Activated CD8-positive, alpha-beta memory T cell treated with anti-CD3 and anti-CD28 coated beads for 36 hours (primary cell): ENCODE measurements around the gene DOC2A. TPM values are rescaled to one million over a fixed set of nuclear protein-coding genes. Genes with fewer than 3 reads are reported as not detected.

Experiments
- CTCF ChIA-PET: fragments of 350-600 bp; sonication (Branson Sonifier 250); formaldehyde crosslinking; loops from one replicate; lab custom pipeline; 2021; ENCODE audit warnings: antibody characterized with exemption; lab: Charles Lee
- POLR2A ChIA-PET: fragments of 350-600 bp; sonication (Branson Sonifier 250); formaldehyde crosslinking; loops from one replicate; lab custom pipeline; 2021; ENCODE audit warnings: antibody characterized with exemption; lab: Charles Lee
- total RNA-seq, 2 experiments: library from RNA; stranded (reverse); gene quantifications; one replicate each; pipeline ENCODE4 v1.2.3, GENCODE V29; 2021

DOC2A gene
- total RNA-seq, 2 experiments from 2014 or later: 0.70 to 0.84 TPM

DNA sequence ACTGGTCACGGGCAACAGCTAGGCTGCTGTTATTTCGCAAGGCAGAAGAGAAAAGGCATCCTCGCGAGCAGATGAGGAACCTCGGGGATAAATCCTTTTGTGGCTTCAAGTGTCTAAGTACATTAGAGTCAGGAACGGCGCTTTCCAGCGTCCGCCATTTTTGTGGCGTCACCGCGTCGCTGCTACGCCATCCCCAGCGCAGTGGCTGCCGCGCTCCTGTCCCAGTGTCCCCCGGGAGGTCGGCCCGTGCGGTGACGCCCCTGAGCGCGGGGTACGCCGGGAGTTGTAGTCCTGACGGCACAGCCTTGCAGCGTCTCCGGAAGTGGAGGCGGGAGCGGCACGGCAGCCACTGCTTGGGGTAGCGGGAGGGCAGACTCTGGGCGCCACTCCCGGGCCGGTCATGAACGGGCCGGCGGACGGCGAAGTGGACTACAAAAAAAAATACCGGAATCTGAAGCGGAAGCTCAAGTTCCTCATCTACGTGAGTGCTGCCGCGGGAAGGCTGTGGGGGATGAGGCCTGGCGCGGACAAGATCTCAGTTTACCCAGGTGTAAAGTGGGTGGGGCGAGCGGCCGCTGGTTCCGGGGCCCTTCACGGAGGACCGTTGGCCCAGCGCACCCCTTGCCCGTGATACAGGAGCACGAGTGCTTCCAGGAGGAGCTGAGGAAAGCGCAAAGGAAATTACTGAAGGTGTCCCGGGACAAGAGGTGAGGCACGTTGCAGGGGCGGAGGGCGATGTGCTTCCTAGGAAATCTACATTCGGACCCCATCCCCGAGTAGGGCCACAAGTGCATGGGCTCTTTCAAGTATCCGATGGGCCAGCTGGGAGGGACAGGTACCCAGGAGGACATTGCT lies 14.7 kb downstream of the DOC2A start, which contains the start of gene INO80E:
INO80E (plus strand) TSS at position 331 of the 855 bp plus-strand sequence; CDS start at position 401, 70 bp downstream.
- ChIA-PET POLR2A (interaction anchor here (1.1 to 2.1 kb wide), 3 partner anchors 23 to 188 kb away, joined by 4 to 10 read pairs (median 8); partner anchors contain the start of genes KCTD13 and TAOK2), CTCF (interaction anchor here (0.7 to 2.9 kb wide), 8 partner anchors 10 to 294 kb away, joined by 3 to 10 read pairs (median 4); no protein-coding TSS in a partner anchor)

DNA sequence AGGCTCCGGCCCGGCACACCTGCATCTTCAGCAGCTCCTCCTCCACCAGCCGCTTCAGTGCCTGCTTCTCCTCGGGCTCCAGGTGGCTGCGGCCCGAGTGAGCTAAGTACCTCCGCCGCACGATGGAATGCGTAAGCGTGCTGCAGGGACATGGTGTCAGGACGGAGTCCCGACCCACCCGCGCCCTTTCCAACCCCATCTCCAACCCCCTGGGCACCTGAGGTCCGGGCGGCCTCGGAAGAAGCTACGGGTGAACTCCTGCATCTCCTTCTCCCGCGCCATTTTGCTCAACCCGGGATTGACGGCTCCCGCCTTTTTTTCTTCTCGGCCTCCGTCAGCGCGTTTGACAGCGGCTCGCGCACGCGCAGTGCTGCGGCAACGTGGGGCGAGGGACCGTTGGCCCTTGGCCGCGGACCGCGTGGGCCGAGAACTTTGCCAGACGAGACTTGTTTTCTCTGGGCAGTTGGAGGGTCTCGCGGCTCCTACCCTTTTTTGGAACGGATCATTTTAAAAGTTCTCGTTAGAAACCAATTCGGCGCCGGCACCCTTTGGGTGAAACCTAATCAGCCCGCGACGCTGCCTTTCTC lies 15.4 kb downstream of the DOC2A start, which contains the start of gene HIRIP3:
HIRIP3 (minus strand) TSS at position 294 of the 587 bp plus-strand sequence; CDS start at position 282, 12 bp downstream.
- POLR2A ChIA-PET: interaction anchor here (1.1 to 2.1 kb wide), 3 partner anchors 22 to 187 kb away, joined by 4 to 10 read pairs (median 8); partner anchors contain the start of genes KCTD13 and TAOK2
- CTCF ChIA-PET: interaction anchor here (1.0 to 2.9 kb wide), 4 partner anchors 11 to 293 kb away, joined by 4 to 10 read pairs (median 6); no protein-coding TSS in a partner anchor

DNA sequence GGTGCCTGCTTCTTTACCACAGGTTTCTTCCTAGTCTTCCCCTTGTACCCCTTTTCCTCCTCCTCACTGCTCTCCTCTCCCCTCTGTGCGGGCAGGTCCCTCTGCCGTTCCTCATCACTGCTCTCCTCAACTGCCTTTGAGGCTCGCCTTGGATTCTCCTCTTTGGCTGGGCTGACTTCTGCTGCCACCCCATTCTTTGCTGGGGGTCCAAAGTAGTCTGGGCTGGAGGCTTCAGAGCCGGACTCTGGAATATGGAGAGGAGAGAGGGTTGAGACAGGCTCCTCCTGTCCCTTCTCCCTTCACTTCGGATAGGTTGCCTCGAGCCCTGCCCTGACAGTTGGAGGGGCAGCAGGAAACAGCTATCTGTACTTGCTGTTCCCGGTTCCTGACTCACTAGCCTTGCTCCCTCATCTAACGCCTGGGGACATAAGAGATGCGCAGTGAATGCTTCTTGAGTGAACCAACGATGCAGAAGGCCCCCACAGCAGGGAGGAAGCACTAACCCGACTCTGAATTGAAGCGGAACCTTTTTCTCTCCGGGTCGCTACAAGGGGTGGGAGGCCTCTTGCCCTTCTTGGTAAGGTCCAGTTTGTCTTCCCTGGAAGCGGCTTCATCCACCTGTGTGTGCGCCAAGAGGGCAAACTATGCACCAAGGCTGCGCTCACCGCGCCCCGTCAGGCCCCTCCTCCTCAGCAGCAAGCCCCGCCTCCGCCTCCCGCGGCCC lies 16.1 kb downstream of the DOC2A start:
- ChIA-PET CTCF (interaction anchor here (1.1 to 1.7 kb wide), 2 partner anchors 69 to 205 kb away, joined by 3 to 5 read pairs; partner anchors contain the start of gene KCTD13), POLR2A (interaction anchor here (1.2 to 2.1 kb wide), 3 partner anchors 19 to 68 kb away, joined by 3 to 10 read pairs (median 8); partner anchors contain the start of genes KCTD13 and TAOK2)

DNA sequence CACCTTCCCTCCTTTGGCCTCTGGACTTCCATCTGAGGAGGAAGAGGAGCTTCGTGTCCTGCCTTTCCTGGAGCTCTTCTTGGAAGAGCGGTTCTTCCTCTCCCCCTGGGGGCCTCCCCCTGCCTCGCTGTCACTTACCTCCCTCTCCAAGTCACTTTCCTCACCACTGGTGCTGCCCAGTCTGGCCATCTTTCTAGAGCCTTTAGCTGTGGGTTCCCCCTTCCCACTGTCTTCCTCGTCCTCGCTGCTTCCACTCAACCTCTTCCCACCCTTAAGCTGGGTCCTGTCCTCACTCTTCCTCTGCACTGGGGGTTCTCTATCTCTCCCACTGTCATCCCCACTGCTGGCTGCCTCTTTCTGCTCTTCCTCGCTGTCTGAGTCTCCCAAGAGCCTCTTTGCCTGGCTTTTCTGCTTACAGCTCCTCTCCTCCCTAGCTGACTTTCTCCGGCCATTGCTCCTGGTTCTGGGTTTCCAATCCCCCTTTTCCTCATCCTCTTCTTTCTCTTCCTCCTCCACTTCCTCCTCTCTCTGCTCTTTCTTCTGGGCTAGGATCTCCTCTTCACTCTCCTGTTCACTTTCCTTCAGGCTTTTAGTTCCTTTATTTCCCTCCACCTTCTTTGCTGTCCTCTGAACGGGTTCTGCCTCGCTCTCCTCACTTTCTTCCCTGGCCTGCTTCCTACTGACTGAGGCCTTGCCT lies 16.8 kb downstream of the DOC2A start:
- ChIA-PET POLR2A (interaction anchor here (1.2 to 2.1 kb wide), 4 partner anchors 18 to 68 kb away, joined by 3 to 10 read pairs (median 6); partner anchors contain the start of genes KCTD13 and TAOK2), CTCF (interaction anchor here (0.7 to 1.8 kb wide), 4 partner anchors 12 to 100 kb away, joined by 3 to 5 read pairs (median 3); partner anchors contain the start of genes KCTD13 and TLCD3B)

DNA sequence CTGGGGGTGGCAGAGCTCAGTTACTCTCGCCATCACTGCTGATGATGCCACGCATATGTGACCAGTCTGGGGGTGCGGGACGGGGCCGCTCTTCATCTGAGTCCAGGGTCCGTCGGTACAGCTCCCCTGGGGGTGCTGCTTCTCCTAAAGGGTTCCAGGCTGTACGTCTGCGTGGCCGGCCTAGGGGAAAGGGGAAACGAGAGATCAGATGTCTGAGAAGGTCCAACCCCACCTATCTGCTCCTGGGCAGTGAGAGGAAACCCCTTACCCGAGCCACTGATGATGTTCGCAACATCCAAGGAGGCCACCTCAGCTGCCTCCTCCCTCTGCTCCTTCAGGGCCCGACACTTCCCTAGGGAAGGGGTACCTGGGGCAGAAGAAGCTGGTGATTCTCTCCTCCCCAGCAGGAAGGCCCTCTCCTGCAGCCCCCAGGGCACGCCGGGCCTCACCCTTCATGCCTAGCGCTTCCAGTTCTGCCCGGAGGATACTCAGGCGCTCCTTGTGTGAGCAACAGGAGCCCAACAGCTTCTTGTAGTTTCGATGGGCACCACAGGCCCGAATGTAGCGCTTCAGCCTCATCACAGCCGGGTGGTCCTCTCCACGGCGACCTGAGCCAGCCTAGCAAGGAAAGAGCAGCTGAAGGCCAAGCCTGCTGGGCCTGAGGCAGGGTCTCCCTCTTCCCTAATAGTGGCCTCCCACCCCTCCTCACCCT lies 17.5 kb downstream of the DOC2A start:
- CTCF ChIA-PET: interaction anchor here (0.7 to 1.8 kb wide), 4 partner anchors 11 to 101 kb away, joined by 3 to 5 read pairs (median 3); partner anchors contain the start of genes KCTD13 and TLCD3B
- POLR2A ChIA-PET: interaction anchor here (1.2 to 1.4 kb wide), 2 partner anchors 18 to 67 kb away, joined by 3 to 4 read pairs; partner anchors contain the start of gene KCTD13

DNA sequence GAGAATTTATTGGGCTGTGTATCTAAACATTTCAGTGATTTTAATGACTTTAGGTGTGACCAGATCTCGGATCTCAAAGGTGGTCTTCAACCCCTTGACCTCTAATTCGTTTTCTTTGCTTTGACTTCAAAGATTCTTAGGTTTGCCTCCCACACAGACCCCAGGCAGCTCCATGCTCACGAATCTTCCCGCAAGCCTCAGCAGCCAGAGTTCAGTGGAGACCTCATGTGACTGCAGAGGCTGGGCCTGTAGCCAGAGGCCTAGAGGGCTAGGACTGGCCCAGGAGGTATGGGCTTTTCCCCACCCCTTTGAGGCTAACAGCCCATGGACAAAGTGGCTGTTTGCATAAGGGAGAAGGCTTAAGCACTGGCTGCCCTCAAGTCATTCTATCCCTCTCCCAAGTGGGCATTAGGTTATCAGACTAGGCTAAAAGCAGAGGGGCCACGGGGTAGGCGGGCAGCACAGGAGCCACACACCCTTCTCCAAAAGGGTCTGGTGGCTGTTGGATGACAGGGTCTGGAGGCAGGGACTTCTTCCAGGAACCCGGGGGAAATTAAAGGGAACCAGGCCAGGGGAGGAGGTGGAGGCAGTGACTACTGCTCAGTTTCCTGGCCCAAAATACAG lies 18.4 kb downstream of the DOC2A start:
- ChIA-PET POLR2A (interaction anchor here (0.6 to 1.4 kb wide), 2 partner anchors 66 to 165 kb away, joined by 4 read pairs; partner anchors contain the start of gene KCTD13), CTCF (interaction anchor here (1.8 kb wide), 1 partner anchor 39 kb away, joined by 5 read pairs; the partner anchor contains the start of gene TLCD3B)

DNA sequence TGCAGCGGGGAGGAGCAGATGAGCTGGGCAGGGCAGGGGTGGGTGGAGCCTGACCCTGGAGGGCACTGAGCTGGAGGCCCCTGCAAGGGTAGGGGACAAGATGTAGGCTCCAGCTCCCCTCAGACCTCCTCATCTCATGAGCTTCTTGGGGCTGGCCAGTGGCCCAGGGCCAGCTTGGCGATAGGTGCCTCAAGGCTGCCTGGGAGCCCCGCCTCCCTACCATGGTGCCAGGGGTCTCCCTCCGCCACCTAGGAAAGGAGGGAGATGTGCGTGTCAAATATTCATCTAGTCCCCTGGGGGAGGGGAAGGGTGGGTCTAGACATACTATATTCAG lies 19.3 kb downstream of the DOC2A start:
- CTCF ChIA-PET: no interaction called here
- POLR2A ChIA-PET: no interaction called here

DNA sequence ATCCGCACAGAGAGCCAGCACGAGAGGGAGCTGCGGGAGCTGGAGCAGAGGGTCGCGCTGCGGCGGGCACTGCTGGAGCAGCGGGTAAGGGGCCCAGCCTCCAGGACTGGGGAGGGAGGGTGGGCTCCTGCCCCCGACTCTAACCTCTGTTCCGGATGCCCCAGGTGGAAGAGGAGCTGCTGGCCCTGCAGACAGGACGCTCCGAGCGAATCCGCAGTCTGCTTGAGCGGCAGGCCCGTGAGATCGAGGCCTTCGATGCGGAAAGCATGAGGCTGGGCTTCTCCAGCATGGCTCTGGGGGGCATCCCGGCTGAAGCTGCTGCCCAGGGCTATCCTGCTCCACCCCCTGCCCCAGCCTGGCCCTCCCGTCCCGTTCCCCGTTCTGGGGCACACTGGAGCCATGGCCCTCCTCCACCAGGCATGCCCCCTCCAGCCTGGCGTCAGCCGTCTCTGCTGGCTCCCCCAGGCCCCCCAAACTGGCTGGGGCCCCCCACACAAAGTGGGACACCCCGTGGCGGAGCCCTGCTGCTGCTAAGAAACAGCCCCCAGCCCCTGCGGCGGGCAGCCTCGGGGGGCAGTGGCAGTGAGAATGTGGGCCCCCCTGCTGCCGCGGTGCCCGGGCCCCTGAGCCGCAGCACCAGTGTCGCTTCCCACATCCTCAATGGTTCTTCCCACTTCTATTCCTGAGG lies 19.8 kb downstream of the DOC2A start:
- ChIA-PET CTCF (no interaction called here), POLR2A (no interaction called here)

DNA sequence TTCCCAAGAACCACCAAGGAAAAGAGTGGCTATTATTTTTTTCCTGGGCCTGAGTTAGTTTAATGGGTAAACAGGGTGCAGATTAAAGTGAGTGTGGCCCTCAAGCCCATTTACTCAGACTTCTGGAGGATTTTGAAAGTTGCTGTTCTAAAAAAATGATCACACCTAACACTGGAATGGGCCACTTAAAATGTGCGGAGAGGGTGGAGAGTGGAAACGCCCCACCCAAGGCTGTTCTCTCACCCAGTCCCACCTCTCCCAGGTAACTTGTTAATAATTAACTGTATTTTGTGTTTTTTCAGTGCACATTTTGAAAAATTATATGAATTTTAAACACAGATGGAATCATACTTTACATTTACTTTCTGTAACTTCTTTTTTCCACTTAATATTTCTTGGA lies 20.8 kb downstream of the DOC2A start:
- POLR2A ChIA-PET: no interaction called here
- CTCF ChIA-PET: interaction anchor here (1.0 kb wide), 1 partner anchor 144 kb away, joined by 3 read pairs; no protein-coding TSS in a partner anchor

DNA sequence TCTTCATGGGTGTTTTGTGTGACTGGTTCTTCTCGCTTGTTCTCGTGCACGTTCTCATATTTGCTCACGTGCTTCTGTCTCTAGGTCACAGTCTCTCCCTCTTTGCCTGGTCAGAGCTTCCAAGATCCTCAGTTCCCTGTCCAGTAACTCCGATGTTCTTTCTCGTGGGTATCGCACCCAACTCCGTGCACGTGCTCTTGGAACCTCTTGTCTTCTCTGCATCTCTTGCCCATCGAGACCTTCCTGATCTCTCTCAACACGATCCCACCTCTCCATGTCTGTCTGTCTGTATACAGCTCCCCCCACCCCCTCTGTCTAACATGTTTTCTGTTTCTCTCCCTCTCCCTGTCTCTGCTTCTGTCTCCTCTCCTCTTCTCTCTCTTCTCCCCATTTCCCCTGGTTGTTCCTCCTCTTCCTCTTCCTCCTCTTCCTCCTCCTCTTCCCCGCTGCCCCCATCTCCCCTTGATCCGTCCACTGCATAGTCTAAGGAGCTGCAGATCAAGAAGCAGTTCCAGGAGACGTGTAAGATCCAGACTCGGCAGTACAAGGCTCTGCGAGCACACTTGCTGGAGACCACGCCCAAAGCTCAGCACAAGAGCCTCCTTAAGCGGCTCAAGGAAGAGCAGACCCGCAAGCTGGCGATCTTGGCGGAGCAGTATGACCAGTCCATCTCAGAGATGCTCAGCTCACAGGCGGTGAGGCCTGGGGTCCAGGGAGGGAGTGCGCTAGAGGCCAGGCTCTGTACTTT lies 21.5 kb downstream of the DOC2A start:
- POLR2A ChIA-PET: no interaction called here
- CTCF ChIA-PET: interaction anchor here (1.0 kb wide), 1 partner anchor 143 kb away, joined by 3 read pairs; no protein-coding TSS in a partner anchor

DNA sequence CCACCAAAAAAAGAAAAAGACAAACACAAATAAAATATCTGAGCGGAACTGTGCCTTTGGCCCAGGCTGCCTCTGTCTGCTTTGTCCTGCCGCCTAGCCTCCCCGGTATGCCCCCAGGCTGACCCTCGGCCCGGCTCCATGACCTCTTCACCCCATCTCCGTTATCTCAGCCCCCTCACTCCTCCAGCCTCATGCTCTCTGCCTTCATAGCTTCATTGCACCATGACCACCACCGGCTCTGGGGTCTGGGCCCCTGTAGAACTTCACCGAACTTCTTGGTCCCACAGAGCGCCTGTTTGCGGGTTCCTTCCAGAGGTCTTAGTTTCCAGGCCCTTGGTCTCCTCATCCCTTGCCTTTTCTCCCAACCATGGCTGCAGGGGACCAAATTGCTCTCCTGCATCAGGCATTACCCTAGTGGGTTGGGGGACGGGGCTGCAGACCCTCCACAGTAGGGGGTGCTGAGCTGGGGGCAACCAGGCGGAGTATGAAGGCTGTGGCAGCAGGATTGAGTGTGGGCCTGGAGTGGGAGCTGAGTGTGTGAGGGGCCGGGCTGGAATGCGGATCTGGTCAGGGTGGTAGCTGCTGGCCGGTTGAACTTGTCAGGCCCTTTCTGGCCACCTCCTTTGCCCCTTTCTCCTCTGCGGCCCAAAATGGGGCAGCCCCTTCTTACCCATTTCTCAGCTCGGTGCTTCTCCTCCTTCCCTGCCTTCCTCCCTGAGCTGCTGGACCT lies 22.3 kb downstream of the DOC2A start:
- ChIA-PET CTCF (no interaction called here), POLR2A (no interaction called here)

DNA sequence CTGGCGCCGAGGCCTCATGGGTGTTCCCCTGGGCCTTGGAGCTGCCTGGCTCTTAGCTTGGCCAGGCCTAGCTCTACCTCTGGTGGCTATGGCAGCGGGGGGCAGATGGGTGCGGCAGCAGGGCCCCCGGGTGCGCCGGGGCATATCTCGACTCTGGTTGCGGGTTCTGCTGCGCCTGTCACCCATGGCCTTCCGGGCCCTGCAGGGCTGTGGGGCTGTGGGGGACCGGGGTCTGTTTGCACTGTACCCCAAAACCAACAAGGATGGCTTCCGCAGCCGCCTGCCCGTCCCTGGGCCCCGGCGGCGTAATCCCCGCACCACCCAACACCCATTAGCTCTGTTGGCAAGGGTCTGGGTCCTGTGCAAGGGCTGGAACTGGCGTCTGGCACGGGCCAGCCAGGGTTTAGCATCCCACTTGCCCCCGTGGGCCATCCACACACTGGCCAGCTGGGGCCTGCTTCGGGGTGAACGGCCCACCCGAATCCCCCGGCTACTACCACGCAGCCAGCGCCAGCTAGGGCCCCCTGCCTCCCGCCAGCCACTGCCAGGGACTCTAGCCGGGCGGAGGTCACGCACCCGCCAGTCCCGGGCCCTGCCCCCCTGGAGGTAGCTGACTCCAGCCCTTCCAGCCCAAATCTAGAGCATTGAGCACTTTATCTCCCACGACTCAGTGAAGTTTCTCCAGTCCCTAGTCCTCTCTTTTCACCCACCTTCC lies 23.3 kb downstream of the DOC2A start:
- ChIA-PET CTCF (interaction anchor here (0.6 kb wide), 1 partner anchor 43 kb away, joined by 5 read pairs; the partner anchor contains the start of gene TLCD3B), POLR2A (no interaction called here)

DNA sequence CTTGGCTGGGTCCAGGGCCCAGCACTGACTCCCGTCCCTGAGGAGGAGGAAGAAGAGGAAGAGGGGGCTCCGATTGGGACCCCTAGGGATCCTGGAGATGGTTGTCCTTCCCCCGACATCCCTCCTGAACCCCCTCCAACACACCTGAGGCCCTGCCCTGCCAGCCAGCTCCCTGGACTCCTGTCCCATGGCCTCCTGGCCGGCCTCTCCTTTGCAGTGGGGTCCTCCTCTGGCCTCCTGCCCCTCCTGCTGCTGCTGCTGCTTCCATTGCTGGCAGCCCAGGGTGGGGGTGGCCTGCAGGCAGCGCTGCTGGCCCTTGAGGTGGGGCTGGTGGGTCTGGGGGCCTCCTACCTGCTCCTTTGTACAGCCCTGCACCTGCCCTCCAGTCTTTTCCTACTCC lies 23.9 kb downstream of the DOC2A start:
- CTCF ChIA-PET: no interaction called here
- POLR2A ChIA-PET: no interaction called here

DNA sequence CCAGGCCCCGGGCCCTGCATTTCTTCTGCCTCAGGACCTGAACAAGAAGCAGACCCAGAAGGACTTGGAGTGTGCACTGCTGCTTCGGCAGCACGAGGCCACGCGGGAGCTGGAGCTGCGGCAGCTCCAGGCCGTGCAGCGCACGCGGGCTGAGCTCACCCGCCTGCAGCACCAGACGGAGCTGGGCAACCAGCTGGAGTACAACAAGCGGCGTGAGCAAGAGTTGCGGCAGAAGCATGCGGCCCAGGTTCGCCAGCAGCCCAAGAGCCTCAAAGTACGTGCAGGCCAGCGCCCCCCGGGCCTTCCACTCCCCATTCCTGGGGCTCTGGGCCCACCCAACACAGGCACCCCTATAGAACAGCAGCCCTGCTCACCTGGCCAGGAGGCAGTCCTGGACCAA lies 24.6 kb downstream of the DOC2A start:
- CTCF ChIA-PET: no interaction called here
- POLR2A ChIA-PET: interaction anchor here (1.0 kb wide), 1 partner anchor 9 kb away, joined by 3 read pairs; no protein-coding TSS in a partner anchor
